NCI-H1930 (cell line): ENCODE results near the gene BAG5.
"Not testable (repeated sequence)": the region's sequence is repeated elsewhere in the genome, so short reads cannot be mapped to it uniquely, and the experiment has no call there.

Source experiments
- DNase-seq, 2 experiments: peaks; one replicate each; lab custom pipeline; 2025; lab: John Stamatoyannopoulos, UW

Gene BAG5

DNA sequence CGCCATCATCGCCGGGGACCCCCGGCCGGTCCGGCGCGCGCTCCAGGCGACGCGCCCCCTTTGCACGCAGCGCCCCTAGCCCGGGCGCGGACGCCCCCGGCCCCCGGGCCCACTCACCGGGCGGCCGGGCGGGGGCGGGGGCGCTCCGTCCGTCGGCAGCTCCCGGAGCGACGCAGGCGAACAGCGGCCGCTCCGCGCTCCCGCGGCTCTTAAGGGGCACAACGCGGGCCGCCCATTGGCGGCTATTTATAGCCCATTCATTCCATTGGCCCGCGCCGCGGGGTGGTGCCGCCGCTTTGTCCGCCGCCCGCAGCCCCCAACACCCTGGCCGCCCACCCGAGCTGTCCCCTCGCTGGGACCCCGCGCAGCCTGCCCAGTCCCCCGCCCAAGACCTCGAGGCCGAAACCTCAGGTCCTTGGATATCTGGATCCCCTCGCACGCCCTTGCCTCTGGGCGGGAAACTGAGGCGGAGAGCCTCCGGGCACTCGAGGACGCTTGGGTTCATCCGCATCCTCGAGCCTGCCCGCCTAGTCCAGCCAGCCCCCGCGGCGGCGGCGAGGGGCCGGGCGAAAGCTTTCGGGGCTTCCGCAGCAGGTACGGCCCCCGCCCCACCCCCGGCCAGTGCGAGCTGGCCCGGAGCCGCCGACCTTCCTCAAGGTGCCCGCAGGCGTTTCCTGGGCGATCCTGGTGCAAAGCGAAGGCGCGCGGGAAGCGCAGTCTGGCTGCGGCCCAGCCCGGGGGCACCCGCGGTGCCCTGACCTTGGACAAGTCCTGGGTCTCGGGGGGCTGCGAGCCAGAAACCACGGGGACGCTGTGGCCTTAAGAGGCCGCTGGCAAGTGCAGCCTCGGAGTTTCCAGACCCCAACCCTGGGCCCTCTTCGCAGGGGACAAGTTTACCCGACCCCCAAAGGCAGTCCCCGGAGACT is 39.5 kb downstream of the BAG5 start, which contains the start of gene CKB:
Gene CKB, minus strand, starts transcription at position 182 of the 926 bp plus-strand sequence. CDS start 337 bp downstream, outside the sequence.
- peak; percentile 68 to 77 for DNase-seq

DNA sequence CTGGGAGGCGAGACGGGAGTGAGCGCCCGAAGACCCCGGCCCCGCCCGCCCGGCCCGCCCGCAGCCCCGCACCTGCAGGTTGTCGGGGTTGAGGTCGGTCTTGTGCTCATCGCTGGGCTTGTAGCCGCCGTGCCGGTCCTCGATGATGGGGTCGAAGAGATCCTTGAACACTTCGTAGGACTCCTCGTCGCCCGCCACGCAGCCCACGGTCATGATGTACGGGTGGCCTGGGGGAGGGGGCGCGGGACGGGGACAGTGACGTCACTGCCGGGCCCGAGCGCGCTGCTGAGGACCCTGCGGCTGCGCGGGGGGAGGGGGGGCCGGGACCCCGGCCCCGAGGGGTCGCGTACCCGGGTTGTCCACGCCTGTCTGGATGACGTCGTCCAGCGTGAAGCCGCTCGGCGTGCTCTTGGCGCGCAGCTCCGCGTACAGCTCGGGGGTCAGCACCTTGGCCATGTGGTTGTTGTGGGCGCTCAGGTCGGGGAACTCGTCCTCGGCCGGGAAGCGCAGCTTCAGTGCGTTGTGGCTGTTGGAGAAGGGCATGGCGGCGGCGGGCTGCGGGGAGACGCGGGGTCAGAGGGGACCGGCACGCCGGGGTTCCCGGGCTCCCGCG is 40.4 kb downstream of the BAG5 start:
- DNase-seq = peak in 1 of 2 experiments; percentile 23

DNA sequence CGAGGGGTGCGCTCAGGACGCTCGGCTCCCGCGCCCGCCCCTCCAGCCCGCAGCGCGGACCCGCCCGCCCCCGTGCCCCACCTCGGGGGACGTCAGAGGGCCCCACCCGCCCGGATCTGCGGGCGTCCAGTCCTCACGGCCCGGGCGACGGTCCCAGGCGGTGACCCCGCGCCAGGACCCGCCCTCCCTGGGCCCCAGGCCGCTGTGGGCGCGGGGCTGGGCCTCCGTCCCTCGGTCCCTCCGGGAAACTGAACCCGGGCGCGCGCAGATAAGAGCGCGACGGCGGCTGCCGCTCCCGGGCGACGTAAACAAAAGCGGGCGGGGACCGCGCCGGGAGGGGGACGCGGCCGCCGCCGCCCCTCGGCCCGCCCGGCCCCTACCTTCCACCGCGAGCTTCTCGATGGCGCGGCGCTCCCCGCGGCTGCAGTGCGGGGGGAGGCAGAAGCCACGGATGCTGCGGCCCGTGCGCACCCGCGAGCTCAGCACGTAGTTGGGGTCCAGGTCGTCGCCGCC is 41.0 kb downstream of the BAG5 start:
- no peak for DNase-seq

DNA sequence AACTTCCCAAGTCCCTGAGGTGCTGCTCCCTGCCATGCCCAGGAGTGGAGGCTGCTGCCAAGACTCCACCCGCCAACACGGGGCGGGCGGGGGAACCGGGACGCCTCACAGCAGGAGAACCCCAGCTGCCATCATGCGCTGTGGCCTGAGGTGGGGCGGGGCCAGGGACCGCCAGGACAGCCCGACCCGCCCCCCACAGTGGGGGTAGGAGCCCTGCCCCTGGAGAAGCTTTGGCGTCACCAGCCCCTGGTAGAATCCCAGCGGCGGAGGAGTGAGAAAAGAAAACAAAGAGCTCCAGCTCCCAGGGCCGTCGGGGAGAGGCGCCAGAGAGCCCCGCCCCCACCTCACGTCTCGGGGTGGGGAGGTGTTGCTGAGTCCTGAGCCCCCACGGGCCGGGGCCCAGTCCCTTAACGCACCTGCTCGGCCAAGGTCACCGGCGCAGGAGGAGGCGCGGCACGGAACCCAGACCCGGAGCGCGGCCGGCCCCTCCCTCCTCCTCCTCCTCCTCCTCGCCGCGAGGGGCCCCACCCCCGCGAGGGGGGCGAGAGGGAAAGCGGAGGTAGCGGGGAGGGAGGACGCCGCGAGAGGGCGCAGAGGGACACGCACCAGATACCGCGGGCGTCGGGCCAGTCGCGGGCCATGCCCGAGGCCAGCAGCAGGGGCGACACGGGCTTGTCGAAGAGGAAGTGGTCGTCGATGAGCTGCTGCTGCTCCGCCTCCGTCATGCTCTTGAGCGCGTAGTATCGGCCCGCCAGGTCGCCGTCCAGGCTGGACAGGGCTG is 41.6 kb downstream of the BAG5 start:
- DNase-seq = no peak

DNA sequence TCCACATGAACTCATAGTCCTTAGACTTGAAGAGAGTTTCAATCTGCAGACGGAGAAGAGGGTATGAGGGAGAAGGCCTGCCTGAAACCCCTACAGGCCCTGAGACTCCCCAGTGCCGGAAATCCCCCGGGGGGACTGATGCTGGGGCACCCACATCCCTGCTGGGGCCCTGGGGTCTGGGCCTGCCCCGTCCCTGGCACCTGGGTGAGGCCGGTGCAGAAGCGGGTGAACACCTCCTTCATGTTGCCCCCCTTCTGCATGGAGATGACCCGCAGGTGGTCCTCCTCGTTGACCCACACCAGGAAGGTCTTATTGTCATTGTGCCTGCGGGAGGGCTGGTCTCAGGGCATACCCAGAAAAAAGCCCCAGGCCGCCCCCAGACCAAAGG is 42.2 kb downstream of the BAG5 start:
- DNase-seq = no peak

DNA sequence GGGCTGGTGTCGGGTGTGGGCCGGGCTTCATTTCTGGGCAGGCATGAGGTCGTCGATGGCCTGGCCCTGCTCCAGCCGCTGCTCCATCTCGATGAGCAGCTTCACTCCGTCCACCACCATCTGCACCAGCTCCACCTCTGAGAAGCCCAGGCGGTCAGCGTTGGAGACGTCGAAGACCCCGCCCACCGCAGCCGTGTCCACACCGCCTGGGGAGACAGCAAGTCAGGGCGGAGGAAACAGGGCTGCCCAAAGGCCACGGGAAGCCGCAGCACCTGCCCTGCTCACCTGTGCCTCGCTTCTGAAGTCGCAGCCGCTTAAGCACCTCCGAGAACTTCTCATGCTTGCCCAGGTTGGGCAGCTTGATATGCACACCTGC is 42.6 kb downstream of the BAG5 start:
- DNase-seq = no peak

DNA sequence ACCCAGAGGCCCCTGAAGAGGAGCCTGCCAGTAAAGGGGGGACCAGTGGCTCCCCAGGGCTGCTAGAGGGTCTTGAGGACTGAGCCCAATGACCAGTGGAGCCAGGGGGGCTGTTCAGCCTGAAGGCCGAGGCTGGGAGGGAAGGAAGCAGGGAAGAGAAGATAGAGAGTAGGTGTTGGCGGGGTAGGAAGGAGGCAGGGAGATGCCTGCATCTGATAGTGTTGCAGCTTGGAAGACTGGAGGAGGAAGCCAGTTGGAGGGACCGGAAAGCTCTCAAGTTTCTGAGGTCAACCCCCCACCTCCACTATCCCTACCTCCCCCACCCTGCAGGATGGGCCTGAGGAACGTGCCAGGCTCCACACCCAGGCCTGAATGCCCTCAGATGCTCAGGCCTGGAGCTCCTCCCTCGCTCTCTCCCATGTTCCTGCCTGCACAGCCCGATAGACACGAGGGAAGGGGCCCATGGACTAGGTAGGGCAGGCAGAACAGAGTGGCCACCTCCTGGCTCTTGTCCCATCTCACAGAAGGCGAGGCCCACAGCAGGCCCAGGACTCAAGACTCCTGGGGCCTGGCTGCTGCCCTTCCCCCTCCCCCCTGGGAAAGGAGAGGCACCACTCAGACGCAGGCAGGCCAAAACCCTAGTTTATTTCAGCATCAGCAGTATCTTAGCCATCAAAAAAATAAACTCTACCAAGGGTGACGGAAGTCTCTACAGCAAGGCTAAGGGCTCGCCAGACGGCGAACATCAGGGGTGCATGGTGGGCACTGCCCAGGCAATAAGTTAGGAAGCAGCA is 43.2 kb downstream of the BAG5 start:
- DNase-seq = no peak

DNA sequence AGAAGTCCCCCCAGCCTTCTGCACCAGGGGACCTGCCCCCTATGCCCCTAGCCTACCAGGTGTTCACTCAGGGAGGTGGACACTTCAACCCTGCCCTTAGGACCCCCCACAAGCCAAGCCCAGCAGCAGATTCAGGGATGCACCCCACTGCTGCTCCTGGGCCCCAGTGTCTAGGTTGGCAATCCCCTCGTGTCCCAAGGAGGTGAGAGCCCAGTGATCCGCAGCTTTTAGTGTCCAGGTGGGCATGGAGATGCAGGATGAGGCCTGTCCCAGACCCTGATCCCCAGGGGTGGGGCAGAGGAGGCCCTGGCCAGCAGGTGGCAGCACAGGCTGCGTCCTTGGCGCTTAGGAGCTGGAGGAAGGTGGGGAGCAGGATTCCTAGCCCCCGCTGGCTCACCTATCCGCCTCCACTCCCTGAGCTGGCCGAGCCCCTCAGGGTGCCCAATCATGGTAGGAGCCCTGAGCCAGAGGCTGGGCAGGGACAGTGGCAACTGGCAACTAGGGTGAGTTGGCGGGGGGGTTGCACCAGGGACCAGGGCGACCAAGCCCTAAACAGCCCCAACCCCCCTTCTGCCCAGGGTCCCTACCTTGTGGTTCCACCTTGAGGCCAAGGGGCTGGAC is 43.9 kb downstream of the BAG5 start:
- peak; percentile 10 to 42 for DNase-seq

DNA sequence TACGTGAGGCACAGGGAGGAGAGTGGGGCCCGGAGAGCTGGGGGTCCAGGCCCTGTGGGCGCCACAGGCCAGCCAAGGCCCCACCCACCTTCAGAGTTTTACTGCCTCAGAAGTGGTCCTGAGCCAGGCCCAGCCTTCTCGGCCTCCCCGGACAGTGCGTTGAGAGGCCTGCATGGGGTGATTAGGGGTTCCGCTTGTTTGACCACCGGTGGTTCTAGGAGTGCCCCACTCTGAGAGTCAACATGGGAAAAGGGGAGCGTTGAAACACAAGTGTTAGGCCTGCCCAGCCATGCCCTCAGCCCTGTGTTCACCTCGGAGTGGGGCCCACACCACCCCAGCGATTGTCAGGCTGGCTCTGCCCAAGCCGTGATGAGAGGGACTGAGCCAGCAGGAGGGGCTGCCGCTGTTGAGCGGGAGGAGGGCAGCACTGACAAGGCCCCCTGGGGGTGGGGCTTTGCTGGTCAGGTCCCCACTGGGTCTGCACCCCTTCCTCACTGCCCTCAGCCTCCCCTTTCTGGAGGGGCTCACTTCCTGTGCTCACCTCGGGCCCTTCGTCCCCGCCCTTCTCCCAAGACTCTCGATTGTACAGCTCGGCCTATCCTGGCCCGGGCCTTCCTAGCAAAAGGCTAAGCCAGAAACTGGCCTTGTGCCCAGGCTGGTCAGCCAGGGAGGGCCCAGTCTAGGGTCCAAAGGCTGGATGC is 44.6 kb downstream of the BAG5 start:
- no peak for DNase-seq

DNA sequence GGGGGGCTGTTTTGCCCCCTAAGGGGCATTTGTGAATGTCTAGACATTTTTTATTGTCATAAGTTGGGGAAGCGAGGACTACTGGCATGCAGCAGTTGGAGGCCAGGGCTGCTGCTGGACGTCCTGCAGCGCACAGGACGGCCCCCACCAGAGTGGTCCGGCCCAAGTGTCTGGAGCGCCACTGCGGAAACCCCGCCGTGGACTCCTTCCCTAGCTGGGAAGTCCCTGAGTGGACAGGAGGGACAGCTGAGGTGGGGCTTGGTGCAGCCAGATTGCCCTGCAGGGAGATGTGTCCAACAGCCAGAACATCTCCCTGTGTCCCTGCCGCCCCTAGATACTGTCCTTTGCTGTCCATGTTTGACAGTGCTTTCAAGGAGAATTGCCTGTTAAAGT is 45.3 kb downstream of the BAG5 start:
- no peak for DNase-seq

DNA sequence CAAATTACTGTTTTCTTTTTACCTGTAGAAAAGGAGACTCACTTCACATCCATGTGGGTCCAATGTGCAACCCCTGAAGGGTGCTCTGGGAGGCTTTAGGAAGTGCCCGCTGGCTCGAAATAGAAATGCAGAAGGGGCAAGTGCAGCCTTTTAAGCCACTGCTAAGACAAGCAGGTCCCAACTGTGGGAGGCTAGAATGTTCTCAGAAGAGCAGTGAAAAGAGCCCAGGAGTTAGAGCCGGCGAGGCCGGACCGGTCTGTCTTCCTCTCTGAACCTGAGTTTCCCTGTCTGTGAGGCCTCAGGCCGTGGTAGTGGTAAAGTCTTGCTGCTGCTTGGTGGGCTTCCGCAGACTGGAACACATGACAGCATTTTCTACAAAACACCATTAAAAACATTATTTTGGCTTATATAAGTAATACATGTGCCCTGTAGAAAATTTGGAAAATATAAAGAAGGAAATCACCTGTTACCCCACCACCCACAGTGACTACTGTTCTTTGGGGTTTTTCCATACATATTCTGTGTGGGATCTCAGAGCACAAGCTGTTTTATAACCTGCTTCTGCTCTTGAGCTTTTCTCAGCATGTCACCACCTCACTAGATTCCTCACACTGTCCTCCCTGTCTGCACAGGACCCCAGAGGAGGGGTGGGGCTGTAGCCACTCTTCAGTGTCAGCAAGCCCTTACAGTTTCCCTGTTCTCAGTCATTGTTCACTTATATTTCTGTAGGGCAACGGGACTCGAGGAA is 45.9 kb downstream of the BAG5 start:
- no peak for DNase-seq

DNA sequence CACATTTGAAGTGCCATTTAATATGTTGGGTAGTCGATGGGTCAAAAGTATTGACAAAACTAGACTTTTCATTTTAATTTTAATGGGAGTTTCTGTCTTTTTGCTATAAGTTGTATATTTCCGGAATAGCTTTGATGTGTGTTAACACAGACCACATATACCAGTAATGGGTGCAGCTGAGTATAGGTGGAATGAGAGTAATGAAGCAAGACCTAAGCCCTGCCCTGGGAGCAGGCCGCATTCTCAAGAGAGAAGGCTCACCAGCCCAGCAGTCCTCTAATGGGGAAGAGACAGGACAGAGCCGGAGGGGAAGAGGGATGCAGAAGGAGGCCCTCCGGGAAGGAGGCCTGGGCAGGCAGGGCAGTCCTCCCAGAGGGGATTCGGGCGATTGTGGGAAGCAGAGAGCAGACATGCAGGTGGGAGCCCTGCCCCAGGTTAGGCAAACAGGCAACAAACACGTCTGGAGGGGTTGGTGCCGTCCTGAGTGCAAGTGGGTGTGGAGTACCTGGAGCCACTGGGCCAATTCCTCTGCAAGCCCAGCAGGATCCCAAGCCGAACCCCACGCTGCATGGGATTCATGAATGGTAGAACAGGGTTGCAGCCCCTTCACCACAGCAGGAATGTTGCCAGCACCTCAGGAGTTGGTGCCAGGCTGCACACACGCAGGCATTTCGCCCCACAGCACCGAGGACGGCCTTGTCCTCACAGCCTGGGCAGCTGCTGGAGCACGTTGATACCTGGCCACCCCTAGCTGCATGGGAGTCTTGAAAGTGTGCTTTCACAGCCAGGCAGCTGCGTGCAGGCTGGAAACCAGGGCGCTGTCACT is 47.6 kb downstream of the BAG5 start:
- no peak for DNase-seq

DNA sequence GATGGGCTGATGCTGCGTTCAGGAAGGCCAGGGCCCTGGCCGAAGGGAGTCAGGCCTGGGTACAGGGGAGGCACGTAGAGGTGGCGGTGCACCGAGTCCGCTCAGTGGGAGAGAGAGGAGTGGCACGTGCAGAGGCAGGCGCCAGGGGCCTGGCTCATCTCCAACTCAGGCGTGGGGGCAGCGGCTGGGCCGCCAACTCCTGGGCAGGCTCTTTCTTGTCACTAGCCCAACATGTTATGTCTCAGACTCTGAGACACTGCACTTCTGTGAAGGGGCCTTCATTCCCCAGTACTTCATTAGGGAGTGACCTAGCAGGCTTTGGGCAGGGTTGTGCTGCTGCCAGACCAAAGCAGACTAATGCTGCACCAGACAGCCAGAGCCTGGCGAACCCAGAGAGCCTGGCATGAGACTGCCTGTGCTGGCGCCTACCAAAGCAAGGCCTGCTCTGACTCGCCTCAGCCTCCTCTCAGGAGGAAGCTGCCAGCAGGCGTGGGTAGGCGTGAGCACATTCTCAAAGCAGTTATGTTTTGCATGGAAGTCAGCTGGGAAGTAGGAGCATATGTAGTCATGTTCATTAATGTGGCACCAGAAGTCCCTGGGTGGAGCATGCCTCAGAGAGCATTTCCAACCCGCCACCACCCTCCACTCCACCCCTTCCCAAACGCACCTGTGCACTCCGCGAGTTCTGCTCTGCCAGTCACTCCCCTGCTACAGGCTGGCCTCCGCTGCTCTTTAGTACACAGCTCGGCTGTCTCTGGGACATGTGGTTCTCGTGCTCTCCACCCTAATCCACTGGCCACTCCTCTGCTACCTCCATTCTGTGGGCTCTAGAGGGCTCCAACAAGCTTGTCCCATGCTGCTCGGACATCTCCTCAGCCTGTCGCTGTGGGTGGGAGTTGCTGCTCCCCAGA is 49.5 kb downstream of the BAG5 start:
- no peak for DNase-seq

DNA sequence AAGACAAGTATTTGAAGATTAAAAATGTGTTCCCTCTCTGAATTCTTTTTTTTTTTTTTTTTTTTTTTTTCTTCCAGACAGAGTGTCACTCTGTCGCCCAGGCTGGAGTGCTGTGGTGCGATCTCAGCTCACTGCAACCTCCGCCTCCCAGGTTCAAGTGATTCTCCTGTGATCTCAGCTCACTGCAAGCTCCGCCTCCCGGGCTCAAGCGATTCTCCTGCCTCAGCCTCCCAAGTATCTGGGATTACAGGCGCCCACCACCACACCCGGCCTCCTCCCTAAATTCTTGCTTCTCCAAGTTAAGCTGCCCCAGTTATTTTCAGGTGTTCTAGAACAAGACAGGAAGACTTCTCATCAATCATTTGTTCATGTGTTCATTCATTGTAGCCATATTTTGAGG is 50.3 kb downstream of the BAG5 start:
- DNase-seq = not testable (repeated sequence)

DNA sequence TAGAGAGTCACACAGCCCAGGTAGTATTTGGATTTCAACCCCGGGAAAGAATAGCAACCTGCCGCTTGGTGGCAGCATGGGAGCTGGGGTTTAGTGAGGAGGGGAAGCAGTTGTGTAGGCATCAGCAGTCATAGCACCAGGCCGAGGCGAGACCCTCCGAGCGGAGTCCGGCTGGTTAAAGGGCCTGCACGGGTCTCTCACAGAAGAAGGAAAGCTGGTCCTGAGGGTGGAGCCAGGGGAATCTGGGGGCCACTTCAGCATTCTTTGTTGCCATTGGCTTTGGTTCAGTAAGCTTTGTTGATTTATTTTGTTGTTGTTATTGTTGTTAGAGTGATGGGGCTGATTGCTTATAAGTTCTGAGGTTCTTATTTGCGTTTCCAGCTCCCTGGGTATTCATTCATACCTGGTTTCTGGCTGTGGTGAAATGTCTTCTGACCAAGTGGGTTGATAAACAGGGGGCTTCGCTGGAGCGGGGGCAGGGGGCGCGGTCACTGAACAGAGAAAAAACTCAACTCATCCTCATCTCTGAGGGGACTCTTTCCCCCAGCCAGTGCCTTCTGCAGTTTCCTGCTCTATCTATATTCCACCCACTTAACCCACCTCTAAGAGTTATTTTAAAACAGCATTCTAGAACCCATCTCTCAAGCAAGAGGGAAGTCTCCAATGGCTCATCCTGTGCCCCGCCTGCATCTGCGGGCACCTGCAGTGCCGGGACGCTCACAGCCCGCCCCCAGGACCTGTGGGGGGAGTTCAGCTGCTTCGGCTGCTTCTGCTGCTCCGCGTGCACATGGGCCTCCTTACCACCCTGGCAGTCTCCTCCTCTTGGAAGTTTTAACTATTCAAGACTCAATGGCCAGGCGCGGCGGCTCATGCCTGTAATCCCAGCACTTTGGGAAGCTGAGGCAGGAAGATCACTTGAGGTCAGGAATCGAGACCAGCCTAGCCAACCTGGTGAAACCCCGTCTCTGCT is 51.4 kb downstream of the BAG5 start:
- no peak for DNase-seq

DNA sequence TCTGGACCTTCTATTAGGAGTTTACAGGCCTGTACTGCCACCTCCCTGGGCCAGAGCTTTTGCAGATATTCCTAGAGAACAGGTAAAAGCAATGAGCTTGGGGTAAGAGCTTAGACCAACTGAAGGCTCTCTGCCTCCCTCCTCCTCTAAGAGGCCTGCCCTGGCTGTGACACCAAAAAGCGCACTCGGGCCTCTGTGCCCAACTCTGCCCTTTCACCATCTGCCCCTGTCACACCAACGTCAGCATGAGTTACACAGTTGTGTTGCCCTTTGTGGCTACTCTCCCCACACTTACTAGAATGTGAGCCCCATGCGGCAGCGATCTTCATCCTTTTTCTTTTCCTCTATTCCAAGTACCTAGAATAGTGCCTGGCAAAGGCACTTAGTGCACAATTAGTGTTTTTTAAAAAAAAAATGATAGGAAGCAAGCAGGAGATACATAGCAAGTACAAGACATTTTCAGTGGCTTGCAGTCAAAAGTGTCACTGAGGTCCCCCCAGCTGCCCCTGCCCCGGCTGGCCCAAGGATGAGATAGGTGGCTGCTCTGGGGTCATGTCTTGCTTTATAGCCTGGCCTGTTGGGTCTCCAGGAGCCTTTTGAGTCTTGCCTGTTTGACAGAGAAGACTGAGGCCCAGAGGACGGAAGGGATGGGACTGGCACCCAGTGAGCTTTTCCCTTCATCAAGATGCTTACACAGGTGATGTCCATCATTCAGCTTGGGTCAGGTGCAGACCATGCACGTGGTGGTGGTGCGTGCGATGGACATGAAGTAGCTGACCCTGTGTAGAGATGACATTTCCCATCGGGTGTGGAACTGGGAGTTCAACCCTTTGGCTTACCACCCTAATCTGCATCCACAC is 52.4 kb downstream of the BAG5 start:
- no peak for DNase-seq
